Suprapubic skin (tissue), 4 donors: Measurements from ENCODE around the gene FOXB1. TPM values are rescaled to one million over a fixed set of nuclear protein-coding genes. Genes with fewer than 3 reads are reported as not detected.

Experiments
- DNase-seq, 2 donors: peaks; one replicate each; pipeline ENCODE4 v3.0.0-alpha.2; 2019; ENCODE audit warnings: low spot score in 2 of 2
- H3K27ac ChIP-seq: fragments of 200-600 bp; sonication (generic); one replicate; pipeline ENCODE4 v1.5.1; 2019
- H3K27me3 ChIP-seq: fragments of 200-600 bp; sonication (generic); one replicate; pipeline ENCODE4 v1.5.1; 2019
- H3K36me3 ChIP-seq: fragments of 200-600 bp; sonication (generic); one replicate; pipeline ENCODE4 v1.5.1; 2019
- H3K4me1 ChIP-seq: fragments of 200-600 bp; sonication (generic); one replicate; pipeline ENCODE4 v1.5.1; 2019
- H3K4me3 ChIP-seq: fragments of 200-600 bp; sonication (generic); one replicate; pipeline ENCODE4 v1.5.1; 2019; ENCODE audit warnings: mild to moderate bottlenecking
- H3K9me3 ChIP-seq: fragments of 200-600 bp; sonication (generic); one replicate; pipeline ENCODE4 v1.5.1; 2019
- CTCF ChIP-seq, 2 donors: fragments of 200-600 bp in 1 of 2; fragments of 450-650 bp in 1 of 2; sonication (generic) in 1 of 2; IDR thresholded peaks; one replicate each; pipeline ENCODE4 v1.5.1; 2016 to 2019; ENCODE audit warnings: antibody characterized with exemption in 2 of 2, mild to moderate bottlenecking in 1 of 2, moderate library complexity in 1 of 2
- EP300 ChIP-seq: sonication (generic); formaldehyde crosslinking; IDR thresholded peaks from one replicate; pipeline ENCODE4 v1.6.1; 2017; ENCODE audit warnings: antibody characterized with exemption
- POLR2A ChIP-seq, 2 donors: fragments of 450-650 bp; IDR thresholded peaks; one replicate each; pipeline ENCODE4 v1.6.1; 2017; ENCODE audit warnings: antibody characterized with exemption in 2 of 2, mild to moderate bottlenecking in 2 of 2, moderate library complexity in 2 of 2
- POLR2AphosphoS5 ChIP-seq, 3 donors: sonication (generic); formaldehyde crosslinking; IDR thresholded peaks; one replicate each; pipeline ENCODE4 v1.6.1; 2017; ENCODE audit warnings: antibody characterized with exemption in 3 of 3
- WGBS: methylation state at CpG from one replicate; pipeline ENCODE4 v1.1.5; 2018; 5-methylcytosine and 5-hydroxymethylcytosine counted together
- total RNA-seq, 4 donors: library from RNA; depleted of rRNA; stranded (reverse); fragments of >200 nt; gene quantifications; one replicate each; pipeline ENCODE4 v1.1.0, GENCODE V29; 2016

The FOXB1 gene
- total RNA-seq, 4 donors from 2014 or later, result not detected

DNA sequence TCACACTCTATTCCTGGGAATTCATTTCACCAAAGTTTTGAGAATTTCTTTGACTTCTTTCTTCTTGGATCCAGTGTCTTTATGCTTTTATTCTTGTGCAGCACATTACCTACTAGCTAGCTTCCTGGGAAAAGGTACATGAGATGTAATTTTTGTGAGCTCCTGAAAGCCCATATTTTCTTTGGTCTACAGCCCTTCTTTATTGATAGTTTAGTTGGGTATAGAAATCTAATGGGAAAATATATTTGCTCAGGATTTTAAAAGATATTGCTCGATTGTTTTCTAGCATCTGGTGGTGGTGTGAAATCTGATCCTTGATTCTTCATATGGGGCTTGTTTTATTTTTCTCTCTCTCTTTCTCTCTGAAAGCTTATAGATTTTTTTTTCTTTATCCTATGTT lies 45.8 kb downstream of the FOXB1 start:
- no peaks in the 10 kb centered on the region for H3K4me1 ChIP-seq
- no peak overlapping the region for H3K27ac ChIP-seq
- DNase-seq, result no peak
- no peak overlapping the region for H3K4me3 ChIP-seq
- TF ChIP-seq CTCF (IDR thresholded peaks at IDR 0.05) (no peak), POLR2AphosphoS5 (IDR thresholded peaks at IDR 0.05) (no peak), EP300 (no peak), POLR2A (IDR thresholded peaks at IDR 0.05) (no peak)
- peaks cover 9% of the 10 kb centered on the region for H3K27me3 ChIP-seq
- H3K9me3 ChIP-seq, result no peaks in the 10 kb centered on the region
- WGBS, result 91% methylated on average over 1 of the region's 1 CpG
- H3K36me3 ChIP-seq, result no peaks in the 10 kb centered on the region

- Histone ChIP-seq H3K9me3 (no peaks in the 10 kb centered on the region), H3K36me3 (no peaks in the 10 kb centered on the region), H3K4me1 (no peaks in the 10 kb centered on the region), H3K4me3 (no peak overlapping the region), H3K27ac (no peak overlapping the region), H3K27me3 (peaks cover 22% of the 10 kb centered on the region)
- TF ChIP-seq POLR2A (IDR thresholded peaks at IDR 0.05), result no peak
- no peak for TF ChIP-seq POLR2AphosphoS5 (IDR thresholded peaks at IDR 0.05)
- TF ChIP-seq CTCF (IDR thresholded peaks at IDR 0.05), result no peak
- no peak for TF ChIP-seq EP300
- DNase-seq, result no peak
- WGBS, result 61% methylated on average over 2 of the region's 2 CpGs
These were observed 48.7 kb downstream of the FOXB1 start for GRCh38 chr15:60052796-60053195.

- Histone ChIP-seq H3K27ac (no peak overlapping the region), H3K36me3 (no peaks in the 10 kb centered on the region), H3K4me1 (no peaks in the 10 kb centered on the region), H3K9me3 (no peaks in the 10 kb centered on the region), H3K27me3 (peaks cover 22% of the 10 kb centered on the region), H3K4me3 (no peak overlapping the region)
- no peak for DNase-seq
- TF ChIP-seq EP300, result no peak
- no peak for TF ChIP-seq CTCF (IDR thresholded peaks at IDR 0.05)
- no peak for TF ChIP-seq POLR2A (IDR thresholded peaks at IDR 0.05)
- no peak for TF ChIP-seq POLR2AphosphoS5 (IDR thresholded peaks at IDR 0.05)
- 77% methylated on average over 2 of the region's 2 CpGs for WGBS
These were observed 50.4 kb downstream of the FOXB1 start for GRCh38 chr15:60054472-60054871.
